K562 (cell line): ENCODE data around the gene CDSN. TPM values are rescaled to one million over a fixed set of nuclear protein-coding genes. Genes with fewer than 3 reads are reported as not detected.
"Not testable (repeated sequence)": the region's sequence is repeated elsewhere in the genome, so short reads cannot be mapped to it uniquely, and the experiment has no call there.

Source experiments
- ATAC-seq: fragments of 200-7000 bp; cut with Tn5 transposase; 3 replicates; pipeline ENCODE4 v1.9.1; 2020; ENCODE audit warnings: moderate library complexity
- BruUV-seq: library from RNA; stranded (reverse); fragments of 400-500 nt; replicated peaks from 2 replicates; lab custom pipeline; 2021; lab: Mats Ljungman, UMichigan
- CTCF ChIA-PET: fragments of 300-600 bp; formaldehyde crosslinking; extraction: SDS; loops from one replicate; lab custom pipeline; 2021; ENCODE audit warnings: low intra/inter-chr PET ratio; lab: Yijun Ruan, JAX
- POLR2A ChIA-PET: fragments of 300-600, 350-650 bp; sonication (Branson Sonifier 250); formaldehyde crosslinking; extraction: SDS; loops from one replicate; lab custom pipeline; 2021; ENCODE audit warnings: antibody characterized with exemption, inconsistent platforms; lab: Yijun Ruan, JAX
- DNase-seq, 4 experiments: peaks; one replicate each; pipeline versions ENCODE4 v3.0.0 to v3.0.0-alpha.2; 2011 to 2018; ENCODE audit warnings: low spot score in 3 of 4, mixed read lengths in 3 of 4; ENCODE audit errors: extremely low read depth in 1 of 4
- FAIRE-seq: peaks from 2 replicates; lab custom pipeline; 2011; peaks lifted over from hg19 to GRCh38; lab: Jason Lieb, UNC
- H2AFZ ChIP-seq: 2 replicates; pipeline ENCODE4 v1.6.0; 2011; ENCODE audit warnings: low read depth, low read length, control low read depth, inconsistent platforms
- H3K27ac ChIP-seq: fragments of 200-600 bp; 3 replicates; pipeline ENCODE4 v1.8.0; 2011; ENCODE audit warnings: low read depth, mild to moderate bottlenecking, control low read depth, inconsistent platforms, low read length, moderate library complexity, mixed read lengths; ENCODE audit errors: extremely low read depth
- H3K27me3 ChIP-seq, 2 experiments: fragments of 300-600 bp in 1 of 2; 2 replicates in 1 of 2; 3 replicates in 1 of 2; pipeline versions ENCODE4 v1.6.0 to v1.8.0; 2011; ENCODE audit warnings: inconsistent platforms in 2 of 2, low read length in 2 of 2, mild to moderate bottlenecking in 1 of 2, mixed read lengths in 1 of 2, moderate library complexity in 1 of 2; ENCODE audit not compliant: control insufficient read depth in 2 of 2, insufficient read depth in 2 of 2
- H3K36me3 ChIP-seq: fragments of 300-600 bp; 3 replicates; pipeline ENCODE4 v1.8.0; 2011; ENCODE audit warnings: mild to moderate bottlenecking, low read length, inconsistent platforms; ENCODE audit not compliant: control insufficient read depth, insufficient read depth
- H3K4me1 ChIP-seq, 2 experiments: fragments of 200-600 bp in 1 of 2; replicated peaks in 1 of 2; 2 replicates in 1 of 2; 3 replicates in 1 of 2; pipeline versions ENCODE4 v1.5.1 to v1.8.0; 2011; ENCODE audit warnings: inconsistent platforms in 2 of 2, low read length in 2 of 2, mild to moderate bottlenecking in 1 of 2, mixed read lengths in 1 of 2, moderate library complexity in 1 of 2; ENCODE audit not compliant: control insufficient read depth in 2 of 2, insufficient read depth in 2 of 2
- H3K4me2 ChIP-seq: 2 replicates; pipeline ENCODE4 v1.6.1; 2011; ENCODE audit warnings: low read length, control low read depth, inconsistent platforms, mixed read lengths; ENCODE audit not compliant: insufficient read depth
- H3K4me3 ChIP-seq: fragments of 200-600 bp; sonication (generic), shearing (Covaris generic); 2 replicates; pipeline ENCODE4 v1.5.1; 2016; ENCODE audit warnings: control low read depth, inconsistent platforms
- H3K79me2 ChIP-seq: fragments of 200-600 bp; 3 replicates; pipeline ENCODE4 v1.8.0; 2011; ENCODE audit warnings: low read length, inconsistent platforms; ENCODE audit not compliant: control insufficient read depth, insufficient read depth
- H3K9ac ChIP-seq, 2 experiments: 2 replicates each; pipeline versions ENCODE4 v1.6.0 to v1.6.1; 2011; ENCODE audit warnings: low read depth in 2 of 2, low read length in 2 of 2, control low read depth in 1 of 2, inconsistent platforms in 1 of 2, mild to moderate bottlenecking in 1 of 2, mixed read lengths in 1 of 2; ENCODE audit not compliant: insufficient read depth in 1 of 2
- H3K9me1 ChIP-seq: one replicate; pipeline ENCODE4 v1.6.0; 2011; ENCODE audit warnings: inconsistent platforms, mild to moderate bottlenecking, low read length, moderate library complexity; ENCODE audit not compliant: control insufficient read depth, insufficient read depth
- H3K9me3 ChIP-seq: replicated peaks from 2 replicates; pipeline ENCODE4 v1.5.1; 2011; ENCODE audit warnings: low read depth, low read length, inconsistent platforms; ENCODE audit not compliant: control insufficient read depth, insufficient read depth
- H4K20me1 ChIP-seq: replicated peaks from 2 replicates; pipeline ENCODE4 v1.6.1; 2011; ENCODE audit warnings: low read length, inconsistent platforms, mixed read lengths; ENCODE audit not compliant: control insufficient read depth, insufficient read depth
- CBX3 ChIP-seq, 2 experiments: IDR thresholded peaks; 1 replicate in 1 of 2; 2 replicates in 1 of 2; pipeline ENCODE4 v1.6.1; 2012; ENCODE audit warnings: inconsistent platforms in 2 of 2, low read length in 2 of 2, borderline replicate concordance in 1 of 2, control low read depth in 1 of 2
- WGBS: fragments of 100-300 bp; shearing (Covaris generic); methylation state at CpG from one replicate; pipeline ENCODE4 v1.1.6; 2016; ENCODE audit warnings: low coverage, mixed read lengths; ENCODE audit not compliant: insufficient coverage; ENCODE audit errors: missing lambda C conversion rate; 5-methylcytosine and 5-hydroxymethylcytosine counted together
- in situ Hi-C: fragments of 300-500 bp; cut with MboI; formaldehyde crosslinking; loops from 4 replicates; pipeline ENCODE4 v1.15.0; 2018; ENCODE audit warnings: inconsistent platforms, mixed read lengths
- intact Hi-C: fragments of 100-400 bp; cut with micrococcal nuclease; formaldehyde crosslinking; loops from 2 replicates; pipeline ENCODE4 v1.14.2; 2022
- polyA plus RNA-seq, 8 experiments: library from polyadenylated mRNA; depleted of rRNA in 4 of 8; stranded (reverse) in 5 of 8; unstranded in 3 of 8; fragments of >200 nt; fragmentation: Nextera tagmentation in 2 of 8; fragmentation: Illumina TruSeq in 1 of 8; extraction: Ambion mirVana in 2 of 8; extraction: Trizol in 1 of 8; gene quantifications; 2 replicates each; pipeline versions ENCODE4 v1.2.1 to v1.2.3, GENCODE V29; 2011 to 2014; ENCODE audit warnings: inconsistent platforms in 1 of 8, missing spikeins in 1 of 8
- total RNA-seq, 7 experiments: library from RNA; depleted of rRNA in 6 of 7; stranded (reverse); fragments of >200 nt in 6 of 7; fragmentation: Illumina TruSeq in 2 of 7; extraction: Trizol in 2 of 7; gene quantifications; 2 replicates each; pipeline versions ENCODE4 v1.2.1 to v1.2.3, GENCODE V29; 2011 to 2021; ENCODE audit warnings: low replicate concordance in 1 of 7

CDSN gene
- total and polyA plus RNA-seq, 9 of the 15 experiments (the other 6 are each of a cell fraction or from before 2014, with no cell fraction given) = not detected

DNA sequence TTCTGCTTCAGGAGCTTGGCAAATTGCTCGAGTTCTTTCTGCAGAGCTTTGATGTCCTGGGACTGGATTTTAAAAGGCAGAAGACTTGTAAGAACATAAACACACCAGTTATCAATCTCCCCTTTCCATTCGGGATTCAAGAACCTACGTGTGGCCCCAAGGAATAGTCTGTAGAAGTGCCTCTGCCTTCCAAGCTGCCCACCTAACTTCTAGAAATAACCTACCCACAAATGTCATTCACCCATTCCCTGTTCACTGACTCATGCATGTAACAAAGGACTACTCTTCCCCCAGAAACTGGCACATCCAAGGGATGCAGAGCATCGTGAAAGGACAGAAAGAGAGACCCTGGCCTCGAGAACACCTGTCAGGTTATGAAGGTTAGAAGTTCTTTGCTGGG lies 45.7 kb upstream of the CDSN start (continued):
- TF ChIP-seq CBX3 (IDR thresholded peaks at IDR 0.05; ENCODE audit: borderline replicate concordance in 1 of 2, low read length in 2 of 2) = no peak

DNA sequence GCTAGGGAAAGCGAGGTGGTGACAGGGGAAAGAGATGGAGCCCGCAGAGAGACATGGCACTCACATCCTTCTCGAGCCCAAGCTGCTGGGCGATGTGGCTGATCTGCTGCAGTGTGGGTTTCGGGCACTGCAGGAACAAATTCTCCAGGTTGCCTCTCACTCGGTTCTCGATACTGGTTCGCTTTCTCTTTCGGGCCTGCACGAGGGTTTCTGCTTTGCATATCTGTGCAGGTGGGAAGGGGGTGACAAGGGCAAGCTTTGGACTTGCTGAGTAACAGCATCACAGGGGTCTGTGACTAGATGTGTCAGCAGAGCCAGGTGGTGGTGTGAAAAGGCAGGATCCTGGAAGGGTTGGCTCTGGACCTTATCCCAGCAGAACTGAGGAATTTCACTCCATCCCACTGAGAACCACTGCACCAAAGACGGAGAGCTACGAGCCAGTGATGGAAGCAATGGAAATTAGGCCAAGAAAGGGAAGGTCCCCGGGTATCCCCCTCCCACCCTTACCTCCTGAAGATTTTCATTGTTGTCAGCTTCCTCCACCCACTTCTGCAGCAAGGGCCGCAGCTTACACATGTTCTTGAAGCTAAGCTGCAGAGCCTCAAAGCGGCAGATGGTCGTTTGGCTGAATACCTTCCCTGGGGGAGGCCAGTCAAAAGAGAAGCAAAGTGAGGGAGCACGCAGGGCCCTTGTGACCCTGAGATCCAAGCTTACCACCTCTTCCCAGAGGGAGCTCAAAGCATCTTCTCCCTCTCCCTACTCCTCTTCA lies 45.0 kb upstream of the CDSN start:
- H3K27me3 ChIP-seq, H3K4me2 ChIP-seq, H3K27ac ChIP-seq, BruUV-seq, CTCF ChIA-PET, H2AFZ ChIP-seq, H4K20me1 ChIP-seq, H3K9ac ChIP-seq, H3K79me2 ChIP-seq, FAIRE-seq, ATAC-seq, H3K9me3 ChIP-seq, in situ Hi-C loops, intact Hi-C loops, H3K4me3 ChIP-seq, DNase-seq, H3K9me1 ChIP-seq: not testable (repeated sequence)
- H3K36me3 ChIP-seq = peaks cover 15% of the 10 kb centered on the region; the same call in 2 of the 3 replicates
- POLR2A ChIA-PET = interaction anchor here (0.6 kb wide), 1 partner anchor 217 kb away, joined by 3 read pairs; no protein-coding TSS in a partner anchor
- 60% methylated on average over 13 of the region's 17 CpGs for WGBS
- peaks cover 10 to 18% of the 10 kb centered on the region in 2 experiments; a peak in 4 of 5 replicates for H3K4me1 ChIP-seq

DNA sequence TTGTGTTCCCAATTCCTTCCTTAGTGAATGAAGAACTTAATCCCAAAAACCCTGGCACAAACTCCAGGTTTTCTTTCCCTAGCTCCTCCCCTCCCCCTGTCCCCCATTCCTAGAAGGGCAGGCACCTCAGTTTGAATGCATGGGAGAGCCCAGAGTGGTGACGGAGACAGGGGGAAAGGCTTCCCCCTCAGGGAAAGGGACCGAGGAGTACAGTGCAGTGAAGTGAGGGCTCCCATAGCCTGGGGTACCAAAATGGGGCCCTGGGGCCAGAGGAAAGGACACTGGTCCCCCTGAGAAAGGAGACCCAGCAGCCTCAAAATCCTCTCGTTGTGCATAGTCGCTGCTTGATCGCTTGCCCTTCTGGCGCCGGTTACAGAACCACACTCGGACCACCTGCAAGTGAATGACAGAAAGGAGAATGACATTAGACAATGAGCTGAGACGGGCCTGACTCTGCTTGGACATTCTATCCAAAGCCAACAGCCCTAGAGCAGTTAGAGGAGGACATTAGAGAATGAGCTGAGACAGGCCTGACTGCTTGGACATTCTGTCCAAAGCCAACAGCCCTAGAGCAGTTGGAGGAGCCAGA lies 44.3 kb upstream of the CDSN start:
- ATAC-seq, CTCF ChIA-PET, H3K79me2 ChIP-seq, H3K9me3 ChIP-seq, in situ Hi-C loops, BruUV-seq, intact Hi-C loops, H3K27me3 ChIP-seq, H3K4me2 ChIP-seq, H3K27ac ChIP-seq, H3K4me3 ChIP-seq, H2AFZ ChIP-seq, H3K9me1 ChIP-seq, DNase-seq, H3K9ac ChIP-seq, FAIRE-seq, POLR2A ChIA-PET, H4K20me1 ChIP-seq: not testable (repeated sequence)
- peaks cover 21% of the 10 kb centered on the region; the same call in 2 of the 3 replicates for H3K36me3 ChIP-seq
- H3K4me1 ChIP-seq = peaks cover 10 to 13% of the 10 kb centered on the region in 2 experiments; a peak in 4 of 5 replicates
- WGBS = 67% methylated on average over 6 of the region's 9 CpGs
